HG03558 (cell line): ENCODE results near the gene MSMP.
A peak's percentile ranks its signal among the peaks of the same experiment; 100 is the strongest.

Source experiments
- ATAC-seq: cut with Tn5 transposase; IDR thresholded peaks from one replicate; pipeline ENCODE4 v1.9.1; 2021; ENCODE audit warnings: moderate number of reproducible peaks; ENCODE audit not compliant: unreplicated experiment; ENCODE audit errors: extremely low read depth

Gene MSMP

GRCh38 chr9:35746583-35746982, 7.5 kb downstream of the MSMP start:
- no peak for ATAC-seq

- ATAC-seq, result no peak
Measured at GRCh38 chr9:35745569-35745968, 8.5 kb downstream of the MSMP start.

GRCh38 chr9:35743880-35744518, 10.1 kb downstream of the MSMP start:
- ATAC-seq, result no peak

DNA sequence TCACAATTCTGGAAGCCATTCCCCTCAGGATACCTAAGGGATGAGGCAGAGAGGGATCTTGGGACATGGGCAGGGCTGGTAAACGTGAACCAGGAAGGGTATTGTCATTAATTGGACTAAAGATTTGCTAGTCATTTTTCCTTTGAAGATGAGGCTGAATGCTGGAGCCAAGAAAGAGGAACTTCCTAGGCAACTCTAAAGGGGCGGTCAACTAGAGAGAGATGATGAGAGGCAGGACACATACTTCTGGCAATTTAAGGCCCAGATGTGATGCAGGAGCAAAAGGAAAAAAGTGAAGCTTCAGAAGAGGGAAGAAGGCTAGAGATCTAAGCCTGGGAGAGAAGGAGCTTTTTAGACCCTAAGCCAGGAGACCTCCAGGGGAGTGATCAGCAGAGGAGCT, 10.6 kb downstream of the MSMP start:
- no peak for ATAC-seq

DNA sequence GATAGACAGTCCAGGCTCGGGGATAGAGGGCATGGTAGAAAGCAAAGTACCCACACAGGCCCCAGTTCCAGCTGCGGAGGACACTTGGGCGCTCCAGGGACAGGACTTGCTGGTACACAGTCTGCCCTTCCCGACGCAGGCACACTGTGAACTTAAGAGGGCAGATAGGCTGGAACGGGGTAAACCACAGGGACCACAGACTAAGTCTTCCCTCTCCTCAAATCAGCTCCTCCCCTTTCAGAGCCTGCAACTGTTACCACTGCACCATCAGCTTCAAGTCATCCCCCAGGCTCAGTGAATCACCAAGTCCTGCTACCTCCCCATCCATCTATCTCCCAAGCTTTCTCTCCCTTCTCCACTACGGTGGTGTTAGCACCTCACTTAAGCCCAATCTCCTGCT, 12.3 kb downstream of the MSMP start:
- ATAC-seq, result no peak

DNA sequence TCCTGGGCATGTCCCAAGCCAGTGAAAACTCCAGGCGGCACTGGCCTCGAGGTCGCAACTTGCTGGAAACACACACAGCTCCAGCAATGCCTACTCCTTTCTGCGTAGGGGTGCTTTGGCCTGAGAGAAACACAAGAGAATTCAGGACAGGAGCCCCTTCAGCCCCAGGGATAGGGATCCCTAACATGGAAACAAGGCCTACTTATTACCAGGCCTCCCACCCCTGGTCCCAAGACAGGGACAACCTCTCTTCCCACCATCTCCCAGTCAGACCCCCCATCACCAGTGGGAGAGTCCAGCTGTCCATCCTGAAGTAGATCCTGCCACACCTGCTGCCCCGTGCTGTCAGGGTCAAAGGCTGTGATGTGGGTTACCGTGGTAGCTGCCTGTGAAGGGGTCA, 13.8 kb downstream of the MSMP start:
- ATAC-seq, result no peak

- no peak for ATAC-seq
Measured at GRCh38 chr9:35738924-35739323, 15.2 kb downstream of the MSMP start.

DNA sequence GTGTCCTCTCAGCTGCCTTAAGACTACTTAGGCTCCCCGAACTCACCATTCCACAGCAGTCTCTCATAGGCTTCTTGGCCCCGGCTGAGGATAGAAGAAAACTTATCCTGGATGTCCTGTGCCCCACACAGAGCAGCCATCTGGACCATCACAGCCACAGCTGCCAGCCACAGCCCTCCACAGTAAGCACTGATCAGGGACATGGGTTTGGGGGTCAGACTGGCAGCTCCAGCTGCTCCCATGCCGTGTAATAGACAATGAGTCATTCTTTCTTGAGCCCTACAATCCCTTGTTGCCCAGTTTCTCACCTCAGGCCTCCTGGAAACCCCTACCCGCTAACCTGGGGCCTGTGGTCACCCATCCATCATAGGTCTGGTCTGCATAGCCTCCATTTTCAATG, 15.9 kb downstream of the MSMP start:
- no peak for ATAC-seq

DNA sequence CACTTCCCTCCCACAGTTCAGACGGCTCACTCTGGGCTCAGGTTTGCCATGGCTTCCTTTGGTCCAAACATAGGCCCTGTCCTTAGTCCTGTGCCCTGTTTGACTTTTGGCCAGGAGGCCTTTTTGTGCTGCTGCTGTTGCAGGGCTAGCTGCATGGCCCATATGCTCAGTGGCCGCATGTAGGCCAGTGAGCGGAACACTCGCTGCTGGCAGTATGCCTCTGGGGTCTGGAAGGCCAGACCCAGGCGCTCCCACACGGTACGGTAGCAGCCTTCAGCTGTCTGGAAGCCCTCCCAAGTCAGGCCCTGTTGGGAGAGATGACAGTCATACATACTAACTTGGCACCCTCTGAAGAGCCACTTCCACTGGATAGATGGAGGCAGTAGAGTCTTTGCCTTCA, 16.9 kb downstream of the MSMP start:
- ATAC-seq, result no peak

DNA sequence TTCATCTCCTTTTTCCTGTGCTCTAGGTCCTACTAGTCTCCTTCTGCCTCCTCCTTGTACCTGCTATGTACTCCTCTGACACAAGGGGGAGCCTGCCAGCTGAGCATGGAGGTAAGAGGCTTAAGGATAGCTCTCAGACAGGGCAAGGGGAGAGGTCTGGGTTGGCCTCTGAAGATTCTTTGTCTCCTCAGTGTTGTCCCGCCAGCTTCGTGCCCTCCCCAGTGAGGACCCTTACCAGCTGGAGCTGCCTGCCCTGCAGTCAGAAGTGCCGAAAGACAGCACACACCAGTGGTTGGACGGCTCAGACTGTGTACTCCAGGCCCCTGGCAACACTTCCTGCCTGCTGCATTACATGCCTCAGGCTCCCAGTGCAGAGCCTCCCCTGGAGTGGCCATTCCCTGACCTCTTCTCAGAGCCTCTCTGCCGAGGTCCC, 17.9 kb downstream of the MSMP start:
- ATAC-seq, result no peak

- ATAC-seq, result no peak
Measured at GRCh38 chr9:35734096-35734495, 20.0 kb downstream of the MSMP start.

- no peak for ATAC-seq
Measured at GRCh38 chr9:35732800-35733541, 21.1 kb downstream of the MSMP start.

DNA sequence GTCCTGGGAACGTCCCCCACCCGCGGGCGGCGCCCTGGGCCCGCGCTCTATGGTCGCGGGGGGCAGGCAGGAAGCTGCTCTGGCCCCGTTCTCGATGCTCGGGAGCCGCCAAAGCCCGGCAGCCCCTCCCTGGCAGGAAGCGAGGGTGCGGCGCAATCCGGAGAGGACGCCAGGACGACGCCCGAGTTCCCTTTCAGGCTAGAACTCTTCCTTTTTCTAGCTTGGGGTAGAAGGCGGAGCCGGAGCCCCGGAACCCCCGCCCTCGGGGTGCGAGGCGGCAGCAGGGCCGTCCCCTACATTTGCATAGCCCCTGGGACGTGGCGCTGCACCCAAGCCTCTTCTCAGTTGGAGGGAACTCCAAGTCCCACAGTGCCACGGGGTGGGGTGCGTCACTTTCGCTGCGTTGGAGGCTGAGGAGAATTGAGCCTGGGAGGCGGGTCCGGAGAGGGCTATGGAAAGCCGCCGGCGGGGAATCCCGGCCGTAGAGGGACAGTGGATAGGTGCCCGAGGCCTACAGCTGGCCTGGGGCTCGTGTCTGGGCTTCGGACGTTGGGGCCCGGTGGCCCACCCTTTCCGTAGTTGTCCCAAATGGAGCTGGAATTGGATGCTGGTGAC, 21.8 kb downstream of the MSMP start, which contains the start of the genes CREB3 and TLN1:
TSS of gene CREB3 (plus strand) at position 482 of the 615 bp plus-strand sequence. CDS start at position 589, 107 bp downstream.
TSS of gene TLN1 (minus strand) at position 11 of the 615 bp plus-strand sequence. CDS start 6,501 bp downstream, outside the sequence.
- peak; percentile 56 for ATAC-seq

DNA sequence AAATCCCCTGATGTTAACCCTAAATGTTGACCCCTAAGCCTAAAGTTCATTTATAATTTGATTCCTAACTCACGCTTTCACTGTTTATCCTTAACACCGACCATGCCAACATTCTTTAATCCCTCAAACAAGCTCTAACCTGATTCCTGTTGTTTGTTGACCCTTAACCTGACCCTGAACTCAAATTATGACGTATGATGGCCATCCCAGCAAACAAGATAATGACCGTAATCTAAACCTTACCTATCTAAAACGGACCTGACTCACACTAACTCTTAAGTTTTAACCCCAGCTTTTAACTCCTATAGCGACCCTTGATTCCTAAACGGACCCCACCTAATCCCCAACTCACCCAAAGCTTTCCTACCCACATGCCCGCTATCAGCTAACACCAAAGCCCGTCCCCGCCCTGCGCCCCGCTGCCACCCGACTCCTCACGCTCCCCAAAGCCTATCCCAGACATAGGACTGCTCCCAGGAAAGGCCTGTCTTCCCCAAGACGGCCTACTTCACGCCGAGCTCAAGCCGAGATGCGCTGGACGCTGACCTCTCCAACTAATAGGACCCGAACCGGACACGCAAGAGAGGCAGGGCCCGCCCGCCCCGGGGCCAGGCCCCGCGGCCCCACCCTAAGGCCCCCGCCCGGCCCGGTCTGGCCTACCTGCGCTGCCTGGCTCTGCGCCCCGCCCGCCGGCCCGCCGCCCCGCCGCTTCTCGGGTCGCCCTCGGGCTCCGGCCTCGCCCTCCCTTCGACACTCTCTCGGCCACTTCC, 22.5 kb downstream of the MSMP start:
- no peak for ATAC-seq

DNA sequence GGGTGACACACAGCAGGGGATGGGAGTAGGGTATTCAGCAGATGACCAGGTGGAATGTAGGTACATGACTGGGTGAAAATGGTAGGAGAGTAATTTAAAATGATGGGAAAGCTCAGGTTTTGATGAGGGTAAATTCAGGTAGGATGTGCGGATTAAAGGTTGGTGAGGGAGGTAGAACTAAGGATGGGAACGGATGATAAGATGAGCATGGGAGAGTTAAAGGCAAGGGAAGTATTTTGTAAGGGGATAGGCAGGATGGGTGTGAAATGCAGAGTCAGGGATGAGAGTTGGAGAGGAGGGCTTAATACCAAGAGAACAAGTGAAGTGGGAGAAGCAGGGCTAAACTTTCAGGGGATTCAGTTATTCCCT, 23.6 kb downstream of the MSMP start:
- ATAC-seq, result no peak

DNA sequence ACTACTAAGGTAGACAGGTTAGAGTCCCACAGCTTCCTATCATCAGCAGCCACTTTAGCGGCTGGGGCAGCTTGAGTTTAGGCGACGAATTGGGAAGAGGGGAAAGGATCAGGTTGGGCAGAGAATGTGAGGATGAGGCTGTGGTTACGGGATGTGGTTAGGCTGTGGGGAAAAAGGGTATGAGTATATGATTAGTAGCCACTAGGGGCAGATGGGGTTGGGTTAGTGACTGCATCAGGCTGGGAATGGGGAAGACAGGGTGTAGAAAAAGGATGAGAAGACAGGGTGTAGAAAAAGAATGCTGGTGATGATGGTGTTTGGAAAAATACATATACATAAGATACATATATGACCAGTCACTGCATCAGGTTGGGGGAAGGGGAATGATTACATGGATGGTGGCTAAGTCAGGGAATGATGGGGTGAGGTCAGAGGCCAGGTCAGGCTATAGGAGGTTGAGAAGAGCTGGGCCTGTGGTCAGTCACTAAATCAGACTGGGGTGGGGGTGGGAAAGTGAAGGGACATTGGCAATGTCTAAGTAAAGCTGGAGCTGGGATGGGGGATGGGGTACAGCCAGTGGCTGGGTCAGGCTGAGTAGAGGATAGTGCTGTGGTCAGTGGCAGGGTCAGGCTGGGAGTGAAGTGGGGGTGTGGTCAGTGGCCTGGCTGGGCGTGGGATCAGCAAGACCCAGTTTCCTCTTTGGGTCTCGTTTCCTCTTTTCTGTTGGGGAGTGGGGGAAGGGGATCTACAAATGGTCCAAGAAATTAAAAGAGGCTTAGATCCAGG, 24.2 kb downstream of the MSMP start:
- no peak for ATAC-seq

- no peak for ATAC-seq
Measured at GRCh38 chr9:35729101-35729500, 25.0 kb downstream of the MSMP start.

GRCh38 chr9:35728041-35728971, 25.8 kb downstream of the MSMP start:
- no peak for ATAC-seq

GRCh38 chr9:35727676-35728040, 26.4 kb downstream of the MSMP start:
- no peak for ATAC-seq
